Measurements from ENCODE around the gene DPYD. TPM values are rescaled to one million over a fixed set of nuclear protein-coding genes. Genes with fewer than 3 reads are reported as not detected.

The DPYD gene
- total and polyA plus RNA-seq, 10 of the 15 experiments (the other 5 are each of a cell fraction or from before 2014, with no cell fraction given) = 5.7 to 23.8 (median 10.2) TPM

DNA sequence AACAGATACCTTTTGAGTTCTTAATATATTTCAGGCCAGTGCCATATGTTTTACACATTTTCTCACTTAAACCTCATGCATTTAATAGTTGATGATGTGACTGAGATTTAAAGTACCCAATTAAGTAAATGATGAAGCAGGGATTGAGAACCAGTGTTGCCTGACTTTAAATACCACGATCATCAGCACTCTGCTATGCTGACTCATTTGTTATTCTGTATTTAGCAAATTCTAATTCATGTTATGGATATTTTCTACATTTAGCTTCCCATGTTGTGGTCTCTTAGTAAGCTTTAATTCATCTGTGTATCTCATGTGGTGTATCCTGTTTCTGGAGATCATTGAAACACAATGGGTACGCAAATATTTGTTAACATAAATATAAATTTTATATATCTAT lies 836.3 kb downstream of the DPYD start (continued):
- TF ChIP-seq ZNF687 (IDR thresholded peaks at IDR 0.05) = no peak
- TF ChIP-seq, protein P1, sequence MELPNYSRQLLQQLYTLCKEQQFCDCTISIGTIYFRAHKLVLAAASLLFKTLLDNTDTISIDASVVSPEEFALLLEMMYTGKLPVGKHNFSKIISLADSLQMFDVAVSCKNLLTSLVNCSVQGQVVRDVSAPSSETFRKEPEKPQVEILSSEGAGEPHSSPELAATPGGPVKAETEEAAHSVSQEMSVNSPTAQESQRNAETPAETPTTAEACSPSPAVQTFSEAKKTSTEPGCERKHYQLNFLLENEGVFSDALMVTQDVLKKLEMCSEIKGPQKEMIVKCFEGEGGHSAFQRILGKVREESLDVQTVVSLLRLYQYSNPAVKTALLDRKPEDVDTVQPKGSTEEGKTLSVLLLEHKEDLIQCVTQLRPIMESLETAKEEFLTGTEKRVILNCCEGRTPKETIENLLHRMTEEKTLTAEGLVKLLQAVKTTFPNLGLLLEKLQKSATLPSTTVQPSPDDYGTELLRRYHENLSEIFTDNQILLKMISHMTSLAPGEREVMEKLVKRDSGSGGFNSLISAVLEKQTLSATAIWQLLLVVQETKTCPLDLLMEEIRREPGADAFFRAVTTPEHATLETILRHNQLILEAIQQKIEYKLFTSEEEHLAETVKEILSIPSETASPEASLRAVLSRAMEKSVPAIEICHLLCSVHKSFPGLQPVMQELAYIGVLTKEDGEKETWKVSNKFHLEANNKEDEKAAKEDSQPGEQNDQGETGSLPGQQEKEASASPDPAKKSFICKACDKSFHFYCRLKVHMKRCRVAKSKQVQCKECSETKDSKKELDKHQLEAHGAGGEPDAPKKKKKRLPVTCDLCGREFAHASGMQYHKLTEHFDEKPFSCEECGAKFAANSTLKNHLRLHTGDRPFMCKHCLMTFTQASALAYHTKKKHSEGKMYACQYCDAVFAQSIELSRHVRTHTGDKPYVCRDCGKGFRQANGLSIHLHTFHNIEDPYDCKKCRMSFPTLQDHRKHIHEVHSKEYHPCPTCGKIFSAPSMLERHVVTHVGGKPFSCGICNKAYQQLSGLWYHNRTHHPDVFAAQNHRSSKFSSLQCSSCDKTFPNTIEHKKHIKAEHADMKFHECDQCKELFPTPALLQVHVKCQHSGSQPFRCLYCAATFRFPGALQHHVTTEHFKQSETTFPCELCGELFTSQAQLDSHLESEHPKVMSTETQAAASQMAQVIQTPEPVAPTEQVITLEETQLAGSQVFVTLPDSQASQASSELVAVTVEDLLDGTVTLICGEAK (IDR thresholded peaks at IDR 0.05; ENCODE audit: borderline replicate concordance) = no peak
- TF ChIP-seq YY1 (IDR thresholded peaks at IDR 0.05; ENCODE audit: low read depth, low read length) = no peak

Data from GM12878 (cell line).